A673 (cell line): ENCODE data around the gene NCEH1. TPM values are rescaled to one million over a fixed set of nuclear protein-coding genes. Genes with fewer than 3 reads are reported as not detected.

ENCODE experiments used
- BruUV-seq: library from RNA; stranded (reverse); fragments of 400-500 nt; replicated peaks from 2 replicates; lab custom pipeline; 2021; lab: Mats Ljungman, UMichigan
- CTCF ChIA-PET: fragments of 300-600 bp; sonication (Branson Sonifier 250); formaldehyde crosslinking; loops from one replicate; lab custom pipeline; 2022; ENCODE audit warnings: antibody characterized with exemption; lab: Charles Lee
- POLR2A ChIA-PET: fragments of 300-600 bp; sonication (Branson Sonifier 250); formaldehyde crosslinking; loops from one replicate; lab custom pipeline; 2022; ENCODE audit warnings: antibody characterized with exemption; ENCODE audit not compliant: low non-redundant PET; lab: Charles Lee
- DNase-seq: peaks from one replicate; pipeline ENCODE4 v3.0.0-alpha.2; 2015; ENCODE audit warnings: low spot score
- H3K27ac ChIP-seq: fragments of 200-600 bp; sonication (generic); 2 replicates; pipeline ENCODE4 v1.5.1; 2016; ENCODE audit warnings: mixed run types, low read depth, mild to moderate bottlenecking, mixed read lengths, antibody characterized with exemption, low read length; ENCODE audit not compliant: poor library complexity, severe bottlenecking
- H3K27me3 ChIP-seq: fragments of 200-600 bp; sonication (generic); replicated peaks from 2 replicates; pipeline ENCODE4 v1.6.1; 2017; ENCODE audit warnings: mixed run types, low read depth, mild to moderate bottlenecking, mixed read lengths, antibody characterized with exemption, low read length; ENCODE audit not compliant: insufficient read depth, poor library complexity
- H3K36me3 ChIP-seq: fragments of 200-600 bp; sonication (generic); 2 replicates; pipeline ENCODE4 v1.6.1; 2016; ENCODE audit warnings: mixed run types, mild to moderate bottlenecking, mixed read lengths, antibody characterized with exemption, low read length; ENCODE audit not compliant: insufficient read depth, poor library complexity, severe bottlenecking
- H3K4me1 ChIP-seq: fragments of 200-600 bp; sonication (generic); 2 replicates; pipeline ENCODE4 v1.6.1; 2017; ENCODE audit warnings: mixed run types, mild to moderate bottlenecking, mixed read lengths, antibody characterized with exemption, low read length; ENCODE audit not compliant: insufficient read depth, poor library complexity, severe bottlenecking
- H3K4me3 ChIP-seq: fragments of 200-600 bp; sonication (generic); 2 replicates; pipeline ENCODE4 v1.5.1; 2016; ENCODE audit warnings: low read depth, mixed run types, mild to moderate bottlenecking, mixed read lengths, low read length; ENCODE audit not compliant: poor library complexity, severe bottlenecking
- H3K9me3 ChIP-seq: fragments of 200-600 bp; sonication (generic); 2 replicates; pipeline ENCODE4 v1.6.1; 2016; ENCODE audit warnings: mixed run types, low read depth, mild to moderate bottlenecking, mixed read lengths, antibody characterized with exemption, low read length; ENCODE audit not compliant: poor library complexity, severe bottlenecking
- CTCF ChIP-seq: fragments of 300-800, 200-600 bp; sonication (generic); conservative IDR thresholded peaks from 2 replicates; pipeline ENCODE4 v1.5.1; 2017; ENCODE audit warnings: low read depth, mild to moderate bottlenecking, antibody characterized with exemption, low read length, moderate library complexity, mixed read lengths
- EZH2 ChIP-seq: fragments of 200-600 bp; sonication (generic); IDR thresholded peaks from 2 replicates; pipeline ENCODE4 v1.6.1; 2017; ENCODE audit warnings: borderline replicate concordance, low read depth, mild to moderate bottlenecking, mixed read lengths, antibody characterized with exemption, low read length; ENCODE audit not compliant: poor library complexity, severe bottlenecking
- intact Hi-C: fragments of 100-400 bp; cut with micrococcal nuclease; formaldehyde crosslinking; loops from one replicate; pipeline ENCODE4 v1.10.0; 2022; ENCODE audit not compliant: unreplicated experiment
- total RNA-seq: library from RNA; stranded (reverse); gene quantifications from 2 replicates; pipeline ENCODE4 v1.2.3, GENCODE V29; 2021

NCEH1 gene
- total RNA-seq, 1 experiment from 2014 or later, result 3.5 TPM

- no peaks in the 10 kb centered on the region for H3K9me3 ChIP-seq
- DNase-seq, result no peak
- H3K27ac ChIP-seq, result no peak overlapping the region
- no peaks in the 10 kb centered on the region for H3K27me3 ChIP-seq
- CTCF ChIA-PET, result no interaction called here
- H3K4me3 ChIP-seq, result no peak overlapping the region
- TF ChIP-seq EZH2, result no peak
- TF ChIP-seq CTCF, result no peak
- BruUV-seq, result no TSS peak
- intact Hi-C loops, result no loop called here
- POLR2A ChIA-PET, result no interaction called here
- no peaks in the 10 kb centered on the region for H3K36me3 ChIP-seq
- H3K4me1 ChIP-seq, result no peaks in the 10 kb centered on the region
These were observed 88.7 kb downstream of the NCEH1 start for GRCh38 chr3:172622156-172622555.

- DNase-seq, result no peak
- H3K4me1 ChIP-seq, result no peaks in the 10 kb centered on the region
- H3K9me3 ChIP-seq, result no peaks in the 10 kb centered on the region
- CTCF ChIA-PET, result no interaction called here
- H3K27ac ChIP-seq, result no peak overlapping the region
- POLR2A ChIA-PET, result no interaction called here
- no peaks in the 10 kb centered on the region for H3K36me3 ChIP-seq
- TF ChIP-seq CTCF (no peak), EZH2 (no peak)
- H3K4me3 ChIP-seq, result no peak overlapping the region
- intact Hi-C loops, result no loop called here
- BruUV-seq, result no TSS peak
- no peaks in the 10 kb centered on the region for H3K27me3 ChIP-seq
These were observed 92.9 kb downstream of the NCEH1 start for GRCh38 chr3:172617976-172618375.

GRCh38 chr3:172617013-172617706, 93.7 kb downstream of the NCEH1 start:
- Histone ChIP-seq H3K4me1 (no peaks in the 10 kb centered on the region), H3K36me3 (no peaks in the 10 kb centered on the region), H3K9me3 (no peaks in the 10 kb centered on the region), H3K27me3 (no peaks in the 10 kb centered on the region), H3K4me3 (no peak overlapping the region), H3K27ac (no peak overlapping the region)
- intact Hi-C loops, result no loop called here
- ChIA-PET POLR2A (no interaction called here), CTCF (interaction anchor here (1.6 kb wide), 1 partner anchor 156 kb away, joined by 3 read pairs; no protein-coding TSS in a partner anchor)
- no TSS peak for BruUV-seq
- no peak for DNase-seq
- TF ChIP-seq EZH2 (no peak), CTCF (no peak)
